ENCODE measurements around the gene PPT2. TPM values are rescaled to one million over a fixed set of nuclear protein-coding genes. Genes with fewer than 3 reads are reported as not detected.

PPT2 gene
- total and polyA plus RNA-seq, 2 of the 8 experiments (the other 6 are each of a cell fraction or from before 2014, with no cell fraction given), result 24.1 to 39.5 TPM

- H3K4me2 ChIP-seq (ENCODE audit: insufficient read depth in 1 of 2, low read depth in 2 of 2, low read length in 2 of 2), result no peak overlapping the region
- H4K5ac ChIP-seq (ENCODE audit: insufficient read length, low read depth, low read length), result no peak overlapping the region
- no peak overlapping the region for H3K56ac ChIP-seq (replicated peaks; ENCODE audit: insufficient read length, low read depth, low read length)
- H3K27ac ChIP-seq (ENCODE audit: low read depth, low read length), result no peak overlapping the region
- H3K23me2 ChIP-seq (ENCODE audit: low read depth, low read length), result no peaks in the 10 kb centered on the region
- CTCF ChIA-PET (ENCODE audit: partially characterized antibody), result interaction anchor here (0.7 to 6.7 kb wide), 21 partner anchors 9 to 188 kb away, joined by 3 to 72 read pairs (median 4); partner anchors contain the start of genes AGPAT1, ATF6B, FKBPL and TNXB
- POLR2A ChIA-PET (ENCODE audit: partially characterized antibody), result interaction anchor here (0.7 to 6.8 kb wide), 15 partner anchors 10 to 728 kb away, joined by 3 to 49 read pairs (median 6); partner anchors contain the start of genes AGPAT1, FKBPL, GPSM3 and NELFE
- H3K79me1 ChIP-seq (ENCODE audit: low read depth, low read length), result no peaks in the 10 kb centered on the region; the same call in 1 of the 2 replicates
- H2BK20ac ChIP-seq (ENCODE audit: low read length), result no peak overlapping the region
- H3K14ac ChIP-seq (ENCODE audit: insufficient read length), result no peak overlapping the region
- no peak overlapping the region for H2BK5ac ChIP-seq (ENCODE audit: low read depth, low read length)
- no peak overlapping the region for H3K4me3 ChIP-seq (ENCODE audit: extremely low read depth in 1 of 4, insufficient read depth in 2 of 4, low read depth in 3 of 4, low read length in 4 of 4)
- peaks cover 5 to 7% of the 10 kb centered on the region in 2 experiments for H4K20me1 ChIP-seq (replicated peaks in 1 of 2; ENCODE audit: control insufficient read depth in 1 of 2, insufficient read depth in 2 of 2, low read length in 2 of 2)
- H2AFZ ChIP-seq (ENCODE audit: low read length), result no peak overlapping the region
- no peak overlapping the region for H2BK120ac ChIP-seq (replicated peaks; ENCODE audit: low read depth, low read length)
- WGBS, 2 experiments (ENCODE audit: extremely low coverage in 1 of 2, insufficient coverage in 1 of 2, insufficient read length in 1 of 2, insufficient replicate concordance in 2 of 2, low coverage in 1 of 2, low lambda C conversion rate in 2 of 2, missing lambda C conversion rate in 1 of 2), result 89% methylated on average over 31 of the region's 32 CpGs; no CpG with 5 or more reads in 1 of the 2 experiments
- no peak overlapping the region for H4K8ac ChIP-seq (ENCODE audit: extremely low read depth, insufficient read depth, low read length)
- H3K23ac ChIP-seq (ENCODE audit: insufficient read length), result no peak overlapping the region
- DNase-seq (ENCODE audit: low read depth in 1 of 2, low spot score in 2 of 2), result peak in 1 of 2 experiments; percentile 54
- peaks cover 0 to 5% (median 2%) of the 10 kb centered on the region in 4 experiments; a peak in 3 of 7 replicates for H3K4me1 ChIP-seq (replicated peaks in 1 of 4; ENCODE audit: control insufficient read depth in 3 of 4, insufficient read depth in 4 of 4, low read length in 3 of 4)
- H2BK12ac ChIP-seq (ENCODE audit: low read depth, low read length), result no peak overlapping the region
- peaks cover 0 to 2% of the 10 kb centered on the region in 2 experiments; a peak in 2 of 4 replicates for H3K79me2 ChIP-seq (ENCODE audit: control insufficient read depth in 1 of 2, insufficient read depth in 2 of 2, low read length in 2 of 2)
- no peaks in the 10 kb centered on the region for H3K27me3 ChIP-seq (replicated peaks in 1 of 4; ENCODE audit: control insufficient read depth in 3 of 4, extremely low read depth in 1 of 4, insufficient read depth in 3 of 4, low read length in 3 of 4)
- no peak overlapping the region for H3K9ac ChIP-seq (replicated peaks in 1 of 4; ENCODE audit: extremely low read depth in 1 of 4, low read depth in 3 of 4, low read length in 3 of 4)
- no peak for FAIRE-seq
- H4K91ac ChIP-seq (replicated peaks; ENCODE audit: insufficient read length, low read length), result no peak overlapping the region
- no peak overlapping the region for H3K18ac ChIP-seq (ENCODE audit: extremely low read depth, low read length)
- peaks cover 4 to 41% (median 32%) of the 10 kb centered on the region in 4 experiments for H3K36me3 ChIP-seq (ENCODE audit: control insufficient read depth in 2 of 4, insufficient read depth in 4 of 4, low read length in 3 of 4)
- no peak overlapping the region for H3K4ac ChIP-seq (replicated peaks; ENCODE audit: insufficient read length, low read depth, low read length)
- H2BK15ac ChIP-seq (ENCODE audit: low read length), result no peak overlapping the region
- TF ChIP-seq CREB1 (IDR thresholded peaks at IDR 0.05), result no peak
- TF ChIP-seq POLR2A (IDR thresholded peaks at IDR 0.05; ENCODE audit: control extremely low read depth in 1 of 2, low read depth in 2 of 2, low read length in 2 of 2), result 0 out of 3 replicates have a peak, but pooled peaks of 1 of the 2 experiments have one; percentile 18
- H2AK5ac ChIP-seq (ENCODE audit: low read depth, low read length), result no peak overlapping the region
- H3K9me3 ChIP-seq (ENCODE audit: insufficient read depth in 2 of 2, low read depth in 1 of 2, low read length in 1 of 2), result no peaks in the 10 kb centered on the region
Measured at GRCh38 chr6:32167154-32167760, 13.3 kb downstream of the PPT2 start.

Measured in H1 (cell line).